ENCODE measurements around the gene SCAMP4. TPM values are rescaled to one million over a fixed set of nuclear protein-coding genes. Genes with fewer than 3 reads are reported as not detected.

Gene SCAMP4
- total and polyA plus RNA-seq, 2 of the 13 experiments (the other 11 are each of a cell fraction or from before 2014, with no cell fraction given), result 10.7 to 13.7 TPM

DNA sequence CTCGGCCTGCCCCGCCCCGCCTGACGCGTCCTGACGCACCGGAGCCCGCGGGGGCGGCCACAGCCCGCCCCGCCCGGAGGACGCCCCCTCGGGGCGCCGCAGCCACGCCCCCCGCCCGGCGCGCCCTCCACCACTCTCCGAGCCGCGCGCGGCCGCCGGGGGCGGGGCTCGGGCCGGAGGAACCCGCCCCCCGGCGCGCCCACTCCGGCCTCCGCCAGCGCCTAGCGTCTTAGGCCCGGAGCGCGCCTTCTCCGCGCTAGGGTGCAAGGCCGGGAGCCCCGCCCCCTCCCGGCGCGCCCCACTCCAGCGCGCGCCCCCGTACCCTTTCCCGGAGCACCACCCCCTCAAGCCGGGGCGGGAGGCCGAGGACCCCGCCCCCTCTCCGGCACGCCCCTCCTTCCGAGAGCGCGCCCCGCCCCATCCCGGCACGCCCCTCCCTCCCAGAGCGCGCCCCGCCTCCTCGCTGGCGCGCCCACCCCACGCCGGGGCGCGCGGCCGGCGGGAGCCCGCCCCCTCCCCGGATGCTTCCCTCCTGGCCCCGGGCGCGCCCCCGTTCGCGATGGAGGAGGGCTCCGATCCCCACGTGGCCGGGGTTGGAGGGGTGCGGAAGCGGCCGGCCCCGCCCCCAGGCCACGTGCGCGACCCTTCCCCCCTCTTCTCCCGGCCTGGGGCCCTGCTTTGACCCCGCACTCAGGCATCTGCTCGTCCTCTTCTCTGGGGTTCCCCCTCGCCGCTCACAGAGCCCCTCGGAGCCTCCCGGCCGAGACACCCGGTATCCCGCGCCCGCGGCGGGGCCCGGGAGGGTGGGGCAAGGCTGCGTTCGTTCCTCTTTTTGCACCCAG is 41.3 kb upstream of the SCAMP4 start (continued):
- TF ChIP-seq, protein P1, sequence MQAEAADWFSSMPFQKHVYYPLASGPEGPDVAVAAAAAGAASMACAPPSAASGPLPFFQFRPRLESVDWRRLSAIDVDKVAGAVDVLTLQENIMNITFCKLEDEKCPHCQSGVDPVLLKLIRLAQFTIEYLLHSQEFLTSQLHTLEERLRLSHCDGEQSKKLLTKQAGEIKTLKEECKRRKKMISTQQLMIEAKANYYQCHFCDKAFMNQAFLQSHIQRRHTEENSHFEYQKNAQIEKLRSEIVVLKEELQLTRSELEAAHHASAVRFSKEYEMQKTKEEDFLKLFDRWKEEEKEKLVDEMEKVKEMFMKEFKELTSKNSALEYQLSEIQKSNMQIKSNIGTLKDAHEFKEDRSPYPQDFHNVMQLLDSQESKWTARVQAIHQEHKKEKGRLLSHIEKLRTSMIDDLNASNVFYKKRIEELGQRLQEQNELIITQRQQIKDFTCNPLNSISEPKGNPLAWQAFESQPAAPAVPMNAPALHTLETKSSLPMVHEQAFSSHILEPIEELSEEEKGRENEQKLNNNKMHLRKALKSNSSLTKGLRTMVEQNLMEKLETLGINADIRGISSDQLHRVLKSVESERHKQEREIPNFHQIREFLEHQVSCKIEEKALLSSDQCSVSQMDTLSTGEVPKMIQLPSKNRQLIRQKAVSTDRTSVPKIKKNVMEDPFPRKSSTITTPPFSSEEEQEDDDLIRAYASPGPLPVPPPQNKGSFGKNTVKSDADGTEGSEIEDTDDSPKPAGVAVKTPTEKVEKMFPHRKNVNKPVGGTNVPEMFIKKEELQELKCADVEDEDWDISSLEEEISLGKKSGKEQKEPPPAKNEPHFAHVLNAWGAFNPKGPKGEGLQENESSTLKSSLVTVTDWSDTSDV (CRISPR knock-in tag; IDR thresholded peaks at IDR 0.05), result no peak; the same call in 1 of the 2 replicates
- TF ChIP-seq ZSCAN21 (CRISPR knock-in tag; IDR thresholded peaks at IDR 0.05; ENCODE audit: borderline replicate concordance) (peak; percentile 59; the same call in 1 of the 2 replicates), GATA4 (IDR thresholded peaks at IDR 0.05; ENCODE audit: borderline replicate concordance, low read depth) (0 out of 2 replicates have a peak, but pooled peaks have one; percentile 27), MTA1 (CRISPR knock-in tag; IDR thresholded peaks at IDR 0.05; ENCODE audit: borderline replicate concordance) (0 out of 2 replicates have a peak, but pooled peaks have one; percentile 28), RXRA (CRISPR knock-in tag; IDR thresholded peaks at IDR 0.05) (peak; percentile 48; the same call in 1 of the 2 replicates), ZNF652 (CRISPR knock-in tag; IDR thresholded peaks at IDR 0.05; ENCODE audit: borderline replicate concordance, low read depth) (no peak), HMGXB4 (CRISPR knock-in tag; IDR thresholded peaks at IDR 0.05; ENCODE audit: borderline replicate concordance in 1 of 2, low read depth in 1 of 2) (peak in 1 of 2 experiments; percentile 61; a peak in 2 of 4 replicates), ZNF75D (CRISPR knock-in tag; IDR thresholded peaks at IDR 0.05; ENCODE audit: borderline replicate concordance) (no peak), SNRNP70 (IDR thresholded peaks at IDR 0.05; ENCODE audit: low read depth, low read length) (no peak), ELF3 (CRISPR knock-in tag; IDR thresholded peaks at IDR 0.05) (peak; percentile 24), GABPB1 (CRISPR knock-in tag; IDR thresholded peaks at IDR 0.05) (peak; percentile 76), ZNF235 (CRISPR knock-in tag; IDR thresholded peaks at IDR 0.05; ENCODE audit: borderline replicate concordance) (0 out of 2 replicates have a peak, but pooled peaks have one; percentile 46), ZNF431 (CRISPR knock-in tag; IDR thresholded peaks at IDR 0.05; ENCODE audit: borderline replicate concordance, low read depth) (0 out of 2 replicates have a peak, but pooled peaks have one; percentile 23), ZBTB8A (CRISPR knock-in tag; IDR thresholded peaks at IDR 0.05; ENCODE audit: borderline replicate concordance, low read depth) (no peak), POGZ (CRISPR knock-in tag; IDR thresholded peaks at IDR 0.05) (no peak), PCBP1 (IDR thresholded peaks at IDR 0.05; ENCODE audit: borderline replicate concordance, low read depth, low read length) (0 out of 2 replicates have a peak, but pooled peaks have one; percentile 51)
- TF ChIP-seq, protein P2, sequence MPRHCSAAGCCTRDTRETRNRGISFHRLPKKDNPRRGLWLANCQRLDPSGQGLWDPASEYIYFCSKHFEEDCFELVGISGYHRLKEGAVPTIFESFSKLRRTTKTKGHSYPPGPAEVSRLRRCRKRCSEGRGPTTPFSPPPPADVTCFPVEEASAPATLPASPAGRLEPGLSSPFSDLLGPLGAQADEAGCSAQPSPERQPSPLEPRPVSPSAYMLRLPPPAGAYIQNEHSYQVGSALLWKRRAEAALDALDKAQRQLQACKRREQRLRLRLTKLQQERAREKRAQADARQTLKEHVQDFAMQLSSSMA (CRISPR knock-in tag; IDR thresholded peaks at IDR 0.05), result no peak
- TF ChIP-seq, protein P3, sequence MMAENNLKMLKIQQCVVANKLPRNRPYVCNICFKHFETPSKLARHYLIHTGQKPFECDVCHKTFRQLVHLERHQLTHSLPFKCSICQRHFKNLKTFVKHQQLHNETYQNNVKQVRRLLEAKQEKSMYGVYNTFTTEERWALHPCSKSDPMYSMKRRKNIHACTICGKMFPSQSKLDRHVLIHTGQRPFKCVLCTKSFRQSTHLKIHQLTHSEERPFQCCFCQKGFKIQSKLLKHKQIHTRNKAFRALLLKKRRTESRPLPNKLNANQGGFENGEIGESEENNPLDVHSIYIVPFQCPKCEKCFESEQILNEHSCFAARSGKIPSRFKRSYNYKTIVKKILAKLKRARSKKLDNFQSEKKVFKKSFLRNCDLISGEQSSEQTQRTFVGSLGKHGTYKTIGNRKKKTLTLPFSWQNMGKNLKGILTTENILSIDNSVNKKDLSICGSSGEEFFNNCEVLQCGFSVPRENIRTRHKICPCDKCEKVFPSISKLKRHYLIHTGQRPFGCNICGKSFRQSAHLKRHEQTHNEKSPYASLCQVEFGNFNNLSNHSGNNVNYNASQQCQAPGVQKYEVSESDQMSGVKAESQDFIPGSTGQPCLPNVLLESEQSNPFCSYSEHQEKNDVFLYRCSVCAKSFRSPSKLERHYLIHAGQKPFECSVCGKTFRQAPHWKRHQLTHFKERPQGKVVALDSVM (CRISPR knock-in tag; IDR thresholded peaks at IDR 0.05), result no peak

Measured in HepG2 (cell line).